HG03558 (cell line): Measurements from ENCODE around the gene GPR176.
"Not testable (repeated sequence)": the region's sequence is repeated elsewhere in the genome, so short reads cannot be mapped to it uniquely, and the experiment has no call there.

Source experiments
- ATAC-seq: cut with Tn5 transposase; IDR thresholded peaks from one replicate; pipeline ENCODE4 v1.9.1; 2021; ENCODE audit warnings: moderate number of reproducible peaks; ENCODE audit not compliant: unreplicated experiment; ENCODE audit errors: extremely low read depth

The GPR176 gene

DNA sequence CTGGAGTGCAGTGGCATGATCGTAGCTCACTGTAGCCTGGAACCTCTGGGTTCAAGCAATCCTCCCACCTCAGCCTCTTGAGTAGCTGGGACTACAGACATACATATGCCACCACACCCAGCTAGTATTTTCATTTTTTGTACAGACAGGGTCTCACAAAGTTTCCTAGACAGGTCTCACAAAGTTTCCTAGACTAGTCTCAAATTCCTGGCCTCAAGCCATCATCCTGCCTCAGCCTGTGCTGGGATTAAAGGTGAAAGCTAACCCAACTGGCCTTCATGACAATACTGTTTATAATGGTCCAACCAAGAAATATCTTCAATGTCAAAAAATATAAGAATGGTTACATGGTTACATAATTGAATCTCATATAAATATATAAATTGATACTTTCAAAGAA, 24.0 kb downstream of the GPR176 start:
- no peak for ATAC-seq

DNA sequence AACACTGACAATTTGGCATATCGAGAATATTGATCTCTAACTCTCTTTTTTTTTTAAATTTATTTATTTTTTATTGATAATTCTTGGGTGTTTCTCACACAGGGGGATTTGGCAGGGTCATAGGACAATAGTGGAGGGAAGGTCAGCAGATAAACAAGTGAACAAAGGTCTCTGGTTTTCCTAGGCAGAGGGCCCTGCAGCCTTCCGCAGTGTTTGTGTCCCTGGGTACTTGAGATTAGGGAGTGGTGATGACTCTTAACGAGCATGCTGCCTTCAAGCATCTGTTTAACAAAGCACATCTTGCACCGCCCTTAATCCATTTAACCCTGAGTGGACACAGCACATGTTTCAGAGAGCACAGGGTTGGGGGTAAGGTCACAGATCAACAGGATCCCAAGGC, 27.0 kb downstream of the GPR176 start:
- not testable (repeated sequence) for ATAC-seq

DNA sequence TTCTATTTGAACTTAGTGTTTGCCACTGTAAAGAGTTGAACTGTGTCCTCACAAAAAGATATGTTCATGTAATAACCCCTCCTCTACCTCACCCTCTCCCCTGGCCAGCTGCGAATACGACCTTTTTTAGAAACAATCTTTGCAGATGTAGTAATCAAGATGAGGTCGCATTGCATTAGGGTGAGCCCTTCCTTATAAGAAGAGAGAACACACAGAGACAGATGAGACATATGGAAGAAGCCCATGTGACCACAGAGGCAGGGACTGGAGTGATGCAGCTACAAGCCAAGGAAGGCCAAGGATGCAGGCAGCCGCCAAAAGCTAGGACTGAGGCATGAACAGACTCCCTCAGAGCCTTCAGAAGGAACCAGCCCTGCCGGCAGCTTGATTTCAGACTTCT, 27.6 kb downstream of the GPR176 start:
- no peak for ATAC-seq

DNA sequence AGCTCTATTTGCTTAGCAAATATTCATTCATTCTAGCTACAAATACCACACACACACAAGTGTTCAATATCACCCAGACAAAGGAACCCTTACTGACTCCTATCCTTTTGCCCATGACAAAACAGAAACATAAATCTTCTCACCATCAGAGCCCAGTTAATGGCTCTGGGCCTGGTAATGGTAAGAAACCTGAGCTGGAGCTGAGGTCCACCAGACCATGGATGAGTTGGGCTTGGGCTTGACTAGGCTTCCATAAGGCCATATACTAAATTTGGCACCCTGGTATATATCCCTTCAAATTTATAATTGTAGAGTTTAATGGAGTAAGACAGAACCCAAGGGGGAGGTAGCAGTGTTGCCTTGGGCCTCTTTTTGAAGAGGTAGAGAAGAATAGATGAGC, 29.4 kb downstream of the GPR176 start:
- ATAC-seq = no peak

DNA sequence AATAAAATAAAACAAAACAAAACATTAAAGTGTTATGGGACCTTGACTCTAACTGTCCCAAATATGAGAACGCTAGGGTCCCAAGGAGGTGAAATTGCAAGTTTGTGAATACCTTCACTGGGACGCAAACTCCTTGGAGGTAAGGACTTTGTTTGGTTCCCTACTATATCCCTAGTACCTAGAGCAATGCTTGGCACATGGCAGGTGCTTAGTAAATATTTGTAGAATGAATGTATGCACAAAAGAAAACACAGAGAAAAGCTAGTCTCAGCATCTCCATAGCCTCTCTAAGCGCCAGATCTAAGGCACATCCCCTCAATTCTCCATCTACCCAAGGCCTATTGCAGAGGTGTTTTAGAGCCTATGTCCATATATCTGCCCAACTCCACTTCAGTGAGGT, 30.5 kb downstream of the GPR176 start:
- no peak for ATAC-seq

DNA sequence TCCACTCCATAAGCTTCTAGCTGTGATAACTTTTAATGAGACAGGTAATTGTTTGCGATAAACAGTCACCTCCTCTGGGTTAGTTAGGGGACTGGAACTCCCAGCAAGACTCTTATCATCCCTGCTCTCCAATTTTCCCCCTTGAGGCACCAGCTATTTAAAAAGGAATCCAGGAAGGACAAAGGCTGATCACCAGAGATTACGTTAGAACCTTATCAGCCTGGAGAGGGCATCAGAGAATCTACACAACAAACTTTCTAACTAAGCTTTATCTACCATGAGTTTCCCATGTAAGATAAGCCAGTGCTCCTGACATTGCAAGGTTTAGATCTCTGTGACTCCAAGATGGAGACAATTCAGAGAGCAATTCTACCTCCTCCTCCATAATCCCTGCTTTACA, 31.3 kb downstream of the GPR176 start:
- ATAC-seq = no peak

DNA sequence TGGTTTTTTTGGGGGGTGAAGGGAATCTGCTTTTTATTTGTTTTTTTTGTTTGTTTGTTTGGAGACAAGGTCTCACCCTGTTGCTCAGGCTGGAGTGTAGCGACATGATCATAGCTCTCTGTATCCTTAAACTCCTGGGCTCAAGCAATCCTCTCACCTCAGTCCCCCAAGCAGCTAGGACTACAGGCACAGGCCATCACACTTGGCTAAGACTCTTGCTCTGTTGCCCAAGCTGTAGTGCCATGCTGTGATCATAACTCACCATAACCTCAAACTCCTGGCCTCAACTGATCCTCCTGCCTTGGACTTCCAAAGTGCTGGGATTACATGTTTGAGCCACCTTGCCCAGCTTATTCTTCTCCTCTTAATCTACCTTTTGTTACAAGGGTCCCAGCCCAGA, 31.8 kb downstream of the GPR176 start:
- ATAC-seq = no peak

DNA sequence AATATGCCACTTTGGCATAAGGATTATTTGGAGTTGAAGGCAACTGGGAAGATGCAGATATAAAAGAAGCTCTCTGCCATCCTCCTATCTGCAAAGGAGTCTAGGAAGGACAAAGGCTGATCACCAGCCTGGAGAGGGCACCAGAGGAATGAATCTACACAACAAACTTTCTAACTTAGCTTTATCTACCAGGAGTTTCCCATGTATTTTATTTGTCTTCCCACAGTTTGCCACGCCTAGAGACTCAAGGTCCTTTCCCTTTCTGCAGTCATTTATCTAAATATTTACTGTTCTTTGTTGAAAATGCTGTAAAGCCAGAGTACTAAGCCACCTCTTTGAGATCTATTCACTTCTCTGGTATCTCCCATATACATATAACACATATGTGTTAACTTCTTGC, 32.2 kb downstream of the GPR176 start:
- ATAC-seq = no peak

DNA sequence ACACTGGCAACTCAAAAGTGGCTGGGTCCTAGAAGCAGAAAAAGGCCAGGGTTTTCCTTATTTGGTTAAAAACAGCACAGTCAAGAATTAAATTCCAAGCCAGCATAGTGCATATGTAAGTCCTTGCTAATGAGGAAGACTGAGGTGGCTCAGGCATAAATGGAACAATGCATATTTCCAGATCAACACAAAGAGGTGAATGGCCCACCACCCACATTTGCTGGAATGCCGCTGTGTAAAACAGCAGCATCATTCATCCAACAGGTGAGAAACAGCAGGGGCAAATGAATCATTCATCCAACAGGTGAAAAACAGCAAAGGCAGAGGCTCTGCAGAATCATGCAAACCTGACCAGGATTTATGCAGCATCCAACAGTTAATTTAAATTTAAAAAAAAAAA, 32.9 kb downstream of the GPR176 start:
- no peak for ATAC-seq

DNA sequence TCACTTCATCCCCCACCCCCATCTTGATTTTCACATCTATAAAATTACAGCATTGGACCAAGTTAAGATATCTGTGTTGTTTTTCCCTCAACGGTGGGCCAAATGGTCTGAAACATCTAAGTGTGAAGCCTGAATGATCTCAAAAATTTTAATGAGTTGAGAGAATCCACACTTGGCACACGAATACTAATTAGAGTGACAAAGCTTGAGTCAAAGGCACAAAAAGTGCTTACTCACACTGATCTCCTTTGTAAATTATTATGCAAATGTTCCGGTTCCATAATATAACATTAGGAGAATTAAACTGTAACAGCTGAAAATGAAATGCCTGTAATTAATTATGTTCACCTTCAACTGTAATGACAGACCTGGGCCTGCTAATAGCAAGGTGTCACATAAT, 33.6 kb downstream of the GPR176 start:
- no peak for ATAC-seq

DNA sequence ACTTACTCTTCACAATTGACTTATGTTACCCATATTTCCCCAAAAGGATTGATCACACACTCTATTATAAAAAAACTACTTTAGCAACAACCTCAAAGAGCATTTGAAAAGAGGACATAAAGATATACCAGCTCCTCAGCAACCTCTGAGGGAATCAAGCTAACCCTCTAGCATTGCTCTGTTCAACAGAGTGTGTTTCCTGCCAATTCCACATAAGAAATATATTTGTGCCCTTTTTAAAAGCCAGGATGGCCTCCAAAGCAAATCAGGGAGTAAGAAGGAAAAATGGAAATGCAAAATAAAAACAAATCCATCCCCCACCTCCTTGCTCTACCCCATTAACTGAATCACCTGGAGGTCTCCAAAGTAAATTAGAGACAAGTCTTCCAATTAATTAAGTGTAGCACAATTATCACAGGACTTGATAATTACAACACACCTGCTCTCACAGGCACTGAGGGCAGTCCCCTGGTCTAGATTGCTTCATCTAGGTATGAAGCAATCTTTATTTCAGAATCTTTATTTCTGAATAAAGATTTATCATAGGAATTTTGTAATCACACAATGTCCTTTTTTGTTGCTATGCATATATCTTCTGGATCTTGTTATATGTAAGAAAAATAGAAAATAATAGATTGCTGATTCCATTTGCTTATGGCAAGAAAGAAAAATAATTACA, 34.8 kb downstream of the GPR176 start:
- ATAC-seq = no peak

DNA sequence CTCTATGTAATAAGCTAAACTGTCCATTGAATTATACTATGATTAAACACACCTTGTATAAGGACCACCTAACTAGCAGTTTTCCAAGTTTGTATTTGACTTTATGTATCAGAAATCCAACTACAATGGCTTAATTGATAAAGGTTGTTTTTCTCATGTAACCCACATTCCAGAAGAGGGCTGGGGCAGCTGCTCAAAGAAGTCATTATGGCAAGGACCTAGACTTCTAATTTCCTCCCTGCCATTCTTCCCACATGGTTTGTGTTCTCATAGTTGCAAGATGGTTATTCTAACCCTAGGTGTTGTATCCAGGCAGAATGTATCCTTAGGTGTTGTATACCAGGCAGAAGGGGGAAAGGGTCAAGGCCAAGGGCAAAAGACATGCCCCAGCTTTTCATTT, 35.7 kb downstream of the GPR176 start:
- no peak for ATAC-seq

DNA sequence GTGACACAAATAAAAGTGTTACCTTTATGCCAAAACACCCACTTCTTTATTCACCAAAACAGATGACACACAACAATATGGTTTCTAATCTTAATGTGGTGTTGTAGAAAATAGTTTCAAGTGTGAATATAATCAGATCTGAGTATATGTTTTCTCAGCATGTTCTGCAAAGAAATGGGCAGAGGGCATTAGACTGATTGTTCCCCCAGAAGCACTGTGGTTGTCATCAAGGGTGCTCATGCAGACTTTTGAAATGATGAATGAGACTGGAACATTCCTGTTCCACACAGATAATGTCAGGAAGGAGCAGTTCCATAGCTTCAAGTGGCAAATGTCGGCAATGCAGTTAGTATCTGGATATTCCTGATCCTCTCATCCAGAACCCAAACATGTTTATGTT, 37.5 kb downstream of the GPR176 start:
- ATAC-seq = no peak

DNA sequence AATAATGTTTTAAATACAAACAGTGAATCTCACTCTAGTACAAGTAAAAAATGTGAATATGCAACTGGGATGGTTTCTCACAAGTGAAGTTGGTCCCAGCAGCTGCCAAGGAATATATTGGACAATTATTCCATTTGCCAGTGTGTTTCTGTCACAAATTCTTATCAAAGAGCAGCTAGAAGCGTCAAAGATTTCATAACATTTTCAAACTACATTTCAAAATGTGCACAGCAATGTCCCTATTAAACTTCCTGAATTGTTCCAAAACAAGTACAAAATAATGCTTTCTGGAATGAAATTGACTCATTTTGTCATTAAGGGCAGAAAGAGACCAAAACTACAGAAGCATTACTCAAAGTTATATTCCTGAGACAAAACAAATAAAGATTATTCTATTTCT, 38.3 kb downstream of the GPR176 start:
- ATAC-seq = no peak

DNA sequence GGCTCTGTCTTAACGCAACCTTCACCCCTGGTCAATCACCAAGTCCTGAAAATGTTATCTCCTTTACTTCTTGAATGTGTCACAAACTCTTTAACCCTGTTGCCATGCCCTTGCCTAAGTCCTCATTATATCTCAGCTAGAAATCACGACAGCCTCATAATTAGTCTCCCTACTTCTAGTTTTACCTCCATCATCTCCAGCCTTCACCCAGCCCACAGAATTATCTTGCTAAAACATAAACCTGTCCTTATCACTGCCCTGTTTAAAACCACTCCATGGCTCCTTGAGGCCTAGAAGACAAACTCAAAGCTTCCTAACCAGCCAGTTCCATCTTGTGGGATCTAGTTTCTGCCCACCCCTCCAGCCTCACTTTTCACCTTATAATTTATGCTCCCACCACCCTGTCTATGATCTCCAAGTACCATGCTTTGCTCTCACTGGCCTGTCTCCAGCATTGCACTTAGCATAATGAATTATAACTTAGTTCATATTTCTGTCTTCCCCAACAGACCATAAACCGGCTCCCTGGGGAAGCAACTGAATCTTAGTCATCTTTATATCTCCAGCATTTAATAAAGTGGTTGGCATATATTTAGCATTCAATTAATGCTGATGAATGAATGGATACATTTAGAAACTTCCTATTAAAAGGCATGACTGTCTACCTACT, 39.2 kb downstream of the GPR176 start:
- ATAC-seq = no peak

DNA sequence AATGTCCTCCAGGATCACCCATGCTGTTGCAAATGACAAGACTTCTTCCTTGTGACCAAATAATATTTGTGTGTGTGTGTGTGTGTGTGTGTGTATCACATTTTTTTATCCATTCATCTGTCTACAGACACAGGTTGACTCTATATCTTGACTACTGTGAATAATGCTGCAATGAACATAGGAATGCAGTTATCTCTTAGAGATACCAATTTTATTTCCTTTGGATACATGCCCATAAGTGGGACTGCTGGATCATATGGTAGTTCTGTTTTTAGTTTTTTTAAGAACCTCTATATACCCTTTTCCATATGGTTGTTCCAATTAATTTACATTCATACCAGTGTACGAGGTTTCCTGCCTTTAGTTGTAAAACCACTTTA, 41.7 kb downstream of the GPR176 start:
- no peak for ATAC-seq

DNA sequence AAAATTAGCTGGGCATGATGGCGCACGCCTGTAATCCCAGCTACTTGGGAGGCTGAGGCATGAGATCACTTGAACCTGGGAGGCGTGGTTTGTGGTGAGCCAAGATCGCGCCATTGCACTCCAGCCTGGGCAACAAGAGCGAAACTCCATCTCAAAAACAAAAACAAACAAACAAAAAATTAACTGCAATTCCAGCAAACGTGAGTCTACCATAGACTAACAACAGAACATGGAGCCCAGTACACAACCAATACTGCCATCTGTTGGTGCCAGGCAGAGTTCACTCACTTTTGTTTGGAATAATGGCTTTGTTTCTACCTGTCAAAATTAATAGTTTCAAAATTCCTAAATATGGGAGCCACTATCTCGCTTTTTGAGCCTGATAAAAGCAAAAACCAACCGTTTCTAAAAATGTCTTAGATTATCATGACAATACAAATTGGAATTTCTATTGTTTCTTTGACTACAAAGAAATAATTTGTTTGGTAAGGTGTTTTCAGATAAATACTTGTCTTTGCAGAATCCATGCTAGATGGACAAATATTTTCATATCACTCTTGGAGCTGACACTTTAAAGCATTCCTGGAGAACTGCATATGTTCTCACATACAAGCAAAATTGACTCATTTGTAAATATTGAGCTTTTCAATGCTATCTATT, 45.0 kb downstream of the GPR176 start:
- no peak for ATAC-seq

DNA sequence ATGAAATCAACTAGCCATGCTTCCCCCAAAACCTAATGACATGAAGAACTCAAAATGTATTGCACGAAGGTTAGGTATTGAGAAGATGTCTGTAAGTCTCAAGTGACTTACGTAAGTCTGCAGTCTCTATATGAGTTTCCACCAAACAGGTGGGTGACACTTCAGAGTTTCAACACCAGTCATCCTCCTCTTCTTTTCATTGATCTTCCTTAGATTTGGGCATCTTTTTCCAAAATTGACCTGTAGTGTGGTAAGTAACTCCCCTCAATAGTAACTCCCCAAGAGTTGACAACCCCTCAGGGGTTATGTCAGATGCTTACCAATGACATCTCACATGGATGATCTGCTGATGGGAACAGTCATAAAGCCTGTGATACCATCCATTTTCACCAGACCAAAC, 46.1 kb downstream of the GPR176 start:
- no peak for ATAC-seq

DNA sequence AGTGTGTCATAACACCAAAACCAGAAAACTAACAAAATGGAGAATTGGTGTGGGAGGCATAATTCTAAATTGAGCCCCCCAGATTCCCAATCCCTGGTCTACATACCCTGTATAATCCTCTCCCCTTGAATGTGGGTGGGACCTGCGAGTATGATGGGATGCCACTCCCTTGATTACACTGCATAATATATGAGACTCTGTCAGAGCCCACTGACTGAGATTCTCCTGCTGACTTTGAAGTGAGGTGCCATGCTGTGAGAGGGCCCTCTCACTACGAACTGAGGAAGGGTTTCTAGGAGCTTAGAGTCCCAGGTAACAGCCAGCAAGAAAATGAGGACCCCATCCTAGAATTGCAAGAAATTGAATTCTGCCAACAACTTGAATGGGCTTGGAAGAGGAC, 49.5 kb downstream of the GPR176 start:
- ATAC-seq = no peak

DNA sequence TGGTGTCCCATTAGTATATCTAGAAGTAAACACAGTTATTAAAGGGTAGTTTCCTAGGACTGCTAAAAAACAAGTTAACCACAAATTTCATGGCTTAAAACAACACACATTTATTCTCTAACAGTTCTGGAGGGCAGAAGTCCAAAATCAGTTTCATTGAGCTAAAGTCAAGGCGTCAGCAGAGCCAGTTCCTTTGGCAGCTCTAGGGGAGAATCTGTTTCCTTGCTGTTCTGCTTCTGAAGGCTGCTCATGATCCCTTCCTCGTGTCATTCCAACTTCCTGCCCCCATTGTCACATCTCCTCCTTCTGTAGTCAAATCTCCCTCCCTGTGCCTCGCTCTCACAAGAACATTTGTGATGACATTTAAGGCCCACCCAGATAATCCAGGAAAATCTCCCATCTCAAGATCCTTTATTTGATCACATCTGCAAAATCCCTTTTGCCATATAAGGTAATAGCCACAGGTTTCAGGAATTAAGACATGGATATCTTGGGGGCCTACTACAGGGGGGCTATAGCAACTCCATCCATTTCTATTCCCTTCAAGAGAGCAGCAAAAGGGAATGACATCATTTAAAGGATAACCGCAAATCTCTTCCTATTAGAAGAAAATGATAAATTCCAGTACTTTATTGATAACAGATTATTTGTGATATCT, 50.1 kb downstream of the GPR176 start:
- ATAC-seq = no peak

DNA sequence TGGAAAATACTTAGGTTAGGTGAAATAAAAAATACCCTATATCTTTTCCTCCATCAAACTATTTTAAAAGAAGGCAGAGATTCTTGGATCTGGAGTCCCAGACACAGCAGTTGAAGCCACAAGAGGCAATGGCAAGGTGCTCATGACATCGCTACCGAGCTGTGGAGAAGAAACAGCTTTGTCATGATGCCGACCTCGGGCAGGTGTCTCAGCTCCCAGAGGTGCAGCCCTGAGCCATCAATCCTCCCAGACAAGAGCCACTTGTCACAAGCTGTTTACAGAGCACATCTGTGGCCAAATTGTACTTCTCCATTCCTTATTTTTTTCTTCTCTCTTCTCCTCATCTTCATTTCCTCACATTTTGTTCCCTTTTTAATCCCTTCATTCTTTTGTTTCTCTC, 50.8 kb downstream of the GPR176 start:
- no peak for ATAC-seq
